UCSD-AML1 (cell line): ENCODE results near the gene VSIR.

ENCODE experiments used
- DNase-seq: peaks from one replicate; lab custom pipeline; 2025; ENCODE audit not compliant: unreplicated experiment; lab: John Stamatoyannopoulos, UW

VSIR gene

GRCh38 chr10:71734797-71735196 lies 38.5 kb downstream of the VSIR start:
- DNase-seq = no peak

- DNase-seq = no peak
These were observed 41.5 kb downstream of the VSIR start for GRCh38 chr10:71731791-71732190.

GRCh38 chr10:71729161-71729636 lies 44.1 kb downstream of the VSIR start:
- DNase-seq = peak; percentile 49

GRCh38 chr10:71727738-71728737 lies 45.3 kb downstream of the VSIR start:
- DNase-seq = peak; percentile 71

- DNase-seq = peak; percentile 71
These were observed 46.1 kb downstream of the VSIR start for GRCh38 chr10:71727105-71727737.

GRCh38 chr10:71726580-71727104 lies 46.7 kb downstream of the VSIR start:
- DNase-seq = no peak

- no peak for DNase-seq
These were observed 47.2 kb downstream of the VSIR start for GRCh38 chr10:71725998-71726579.

- no peak for DNase-seq
These were observed 48.1 kb downstream of the VSIR start for GRCh38 chr10:71725249-71725648.

- no peak for DNase-seq
These were observed 48.8 kb downstream of the VSIR start for GRCh38 chr10:71724539-71724938.

- DNase-seq = no peak
These were observed 50.0 kb downstream of the VSIR start for GRCh38 chr10:71723311-71723710.

GRCh38 chr10:71722849-71723248 lies 50.5 kb downstream of the VSIR start:
- DNase-seq = no peak

GRCh38 chr10:71721313-71721712 lies 52.0 kb downstream of the VSIR start:
- no peak for DNase-seq

- no peak for DNase-seq
These were observed 53.0 kb downstream of the VSIR start for GRCh38 chr10:71720288-71720687.

- no peak for DNase-seq
These were observed 53.7 kb downstream of the VSIR start, which contains the start of gene C10orf105 for GRCh38 chr10:71719464-71720201. TSS of gene C10orf105 (minus strand) at chr10:71719778. CDS start at chr10:71716337, 3,441 bp downstream.

GRCh38 chr10:71719042-71719441 lies 54.3 kb downstream of the VSIR start:
- no peak for DNase-seq

GRCh38 chr10:71718165-71718698 lies 55.1 kb downstream of the VSIR start:
- no peak for DNase-seq

- DNase-seq = no peak
These were observed 55.8 kb downstream of the VSIR start for GRCh38 chr10:71717551-71717951.

GRCh38 chr10:71717056-71717455 lies 56.3 kb downstream of the VSIR start:
- no peak for DNase-seq

GRCh38 chr10:71716426-71716825 lies 56.9 kb downstream of the VSIR start:
- DNase-seq = no peak

GRCh38 chr10:71715860-71716259 lies 57.5 kb downstream of the VSIR start:
- no peak for DNase-seq
